Calu3 (cell line): Measurements from ENCODE around the gene RILPL2. TPM values are rescaled to one million over a fixed set of nuclear protein-coding genes. Genes with fewer than 3 reads are reported as not detected.

Experiments used
- BruUV-seq: library from RNA; stranded (reverse); fragments of 400-500 nt; replicated peaks from 2 replicates; lab custom pipeline; 2021; lab: Mats Ljungman, UMichigan
- CTCF ChIA-PET: fragments of 300-600 bp; sonication (Branson Sonifier 250); formaldehyde crosslinking; loops from one replicate; lab custom pipeline; 2022; ENCODE audit warnings: antibody characterized with exemption; lab: Charles Lee
- DNase-seq: peaks from one replicate; pipeline ENCODE4 v3.0.0; 2022
- H3K27ac Mint-ChIP-seq: one replicate; pipeline ENCODE4 v1.8.0; 2022; ENCODE audit warnings: mixed read lengths; ENCODE audit not compliant: unreplicated experiment
- H3K27me3 Mint-ChIP-seq: one replicate; pipeline ENCODE4 v1.8.0; 2022; ENCODE audit warnings: mixed read lengths; ENCODE audit not compliant: unreplicated experiment
- H3K36me3 Mint-ChIP-seq: one replicate; pipeline ENCODE4 v1.8.0; 2022; ENCODE audit warnings: mild to moderate bottlenecking, moderate library complexity, mixed read lengths; ENCODE audit not compliant: insufficient read depth, unreplicated experiment
- H3K4me1 Mint-ChIP-seq: one replicate; pipeline ENCODE4 v1.8.0; 2022; ENCODE audit warnings: mild to moderate bottlenecking, low read depth, mixed read lengths; ENCODE audit not compliant: unreplicated experiment
- H3K4me3 Mint-ChIP-seq: one replicate; pipeline ENCODE4 v1.8.0; 2022; ENCODE audit warnings: mild to moderate bottlenecking, low read depth, moderate library complexity, mixed read lengths; ENCODE audit not compliant: unreplicated experiment
- H3K9me3 Mint-ChIP-seq: one replicate; pipeline ENCODE4 v1.8.0; 2022; ENCODE audit warnings: low read depth, mixed read lengths; ENCODE audit not compliant: unreplicated experiment
- intact Hi-C: fragments of 100-400 bp; cut with micrococcal nuclease; formaldehyde crosslinking; loops from one replicate; pipeline ENCODE4 v1.10.0; 2022; ENCODE audit not compliant: unreplicated experiment
- total RNA-seq: library from RNA; stranded (reverse); gene quantifications from 2 replicates; pipeline ENCODE4 v1.2.3, GENCODE V29; 2022
- TF ChIP-seq, protein P1 (sequence below): fragments of 200-600 bp; IDR thresholded peaks from one replicate; pipeline ENCODE4 v1.8.0; 2022; ENCODE audit warnings: antibody characterized with exemption; ENCODE audit not compliant: unreplicated experiment

The RILPL2 gene
- total RNA-seq, 1 experiment from 2014 or later, result 2.8 TPM

- no peaks in the 10 kb centered on the region for H3K9me3 Mint-ChIP-seq
- H3K4me1 Mint-ChIP-seq, result no peaks in the 10 kb centered on the region
- TF ChIP-seq, protein P1, sequence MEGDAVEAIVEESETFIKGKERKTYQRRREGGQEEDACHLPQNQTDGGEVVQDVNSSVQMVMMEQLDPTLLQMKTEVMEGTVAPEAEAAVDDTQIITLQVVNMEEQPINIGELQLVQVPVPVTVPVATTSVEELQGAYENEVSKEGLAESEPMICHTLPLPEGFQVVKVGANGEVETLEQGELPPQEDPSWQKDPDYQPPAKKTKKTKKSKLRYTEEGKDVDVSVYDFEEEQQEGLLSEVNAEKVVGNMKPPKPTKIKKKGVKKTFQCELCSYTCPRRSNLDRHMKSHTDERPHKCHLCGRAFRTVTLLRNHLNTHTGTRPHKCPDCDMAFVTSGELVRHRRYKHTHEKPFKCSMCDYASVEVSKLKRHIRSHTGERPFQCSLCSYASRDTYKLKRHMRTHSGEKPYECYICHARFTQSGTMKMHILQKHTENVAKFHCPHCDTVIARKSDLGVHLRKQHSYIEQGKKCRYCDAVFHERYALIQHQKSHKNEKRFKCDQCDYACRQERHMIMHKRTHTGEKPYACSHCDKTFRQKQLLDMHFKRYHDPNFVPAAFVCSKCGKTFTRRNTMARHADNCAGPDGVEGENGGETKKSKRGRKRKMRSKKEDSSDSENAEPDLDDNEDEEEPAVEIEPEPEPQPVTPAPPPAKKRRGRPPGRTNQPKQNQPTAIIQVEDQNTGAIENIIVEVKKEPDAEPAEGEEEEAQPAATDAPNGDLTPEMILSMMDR, result no peak
- CTCF ChIA-PET, result interaction anchor here (0.6 kb wide), 1 partner anchor 1527 kb away, joined by 7 read pairs; no protein-coding TSS in a partner anchor
- no peak for DNase-seq
- intact Hi-C loops, result no loop called here
- no peak overlapping the region for H3K27ac Mint-ChIP-seq
- no peaks in the 10 kb centered on the region for H3K27me3 Mint-ChIP-seq
- H3K36me3 Mint-ChIP-seq, result peaks cover 60% of the 10 kb centered on the region
- no TSS peak for BruUV-seq
- no peak overlapping the region for H3K4me3 Mint-ChIP-seq
Measured at GRCh38 chr12:123398177-123398549, 38.3 kb downstream of the RILPL2 start.

DNA sequence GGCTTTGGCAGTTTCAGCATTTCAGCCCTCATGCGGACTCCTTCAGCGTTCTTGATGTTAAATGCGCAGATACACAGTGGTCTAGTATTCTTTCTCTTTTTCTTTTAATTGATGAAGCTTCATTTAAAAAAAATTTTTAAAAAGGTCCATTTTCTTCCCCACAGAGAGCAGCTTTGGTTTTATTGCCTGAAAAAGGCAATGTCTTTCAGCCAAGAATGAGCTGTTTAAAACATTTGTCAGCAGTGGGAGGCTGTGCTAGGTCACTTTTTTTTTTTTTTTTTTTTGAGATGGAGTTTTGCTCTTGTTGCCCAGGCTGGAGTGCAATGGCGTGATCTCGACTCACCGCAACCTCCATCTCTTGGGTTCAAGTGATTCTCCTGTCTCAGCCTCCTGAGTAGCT is 39.1 kb downstream of the RILPL2 start:
- Mint-ChIP-seq H3K27me3 (no peaks in the 10 kb centered on the region), H3K27ac (no peak overlapping the region), H3K4me3 (no peak overlapping the region), H3K9me3 (no peaks in the 10 kb centered on the region), H3K4me1 (no peaks in the 10 kb centered on the region), H3K36me3 (peaks cover 59% of the 10 kb centered on the region)
- intact Hi-C loops, result no loop called here
- BruUV-seq, result no TSS peak
- TF ChIP-seq, protein P1, result no peak
- CTCF ChIA-PET, result interaction anchor here (0.6 kb wide), 1 partner anchor 1528 kb away, joined by 7 read pairs; no protein-coding TSS in a partner anchor
- DNase-seq, result no peak

DNA sequence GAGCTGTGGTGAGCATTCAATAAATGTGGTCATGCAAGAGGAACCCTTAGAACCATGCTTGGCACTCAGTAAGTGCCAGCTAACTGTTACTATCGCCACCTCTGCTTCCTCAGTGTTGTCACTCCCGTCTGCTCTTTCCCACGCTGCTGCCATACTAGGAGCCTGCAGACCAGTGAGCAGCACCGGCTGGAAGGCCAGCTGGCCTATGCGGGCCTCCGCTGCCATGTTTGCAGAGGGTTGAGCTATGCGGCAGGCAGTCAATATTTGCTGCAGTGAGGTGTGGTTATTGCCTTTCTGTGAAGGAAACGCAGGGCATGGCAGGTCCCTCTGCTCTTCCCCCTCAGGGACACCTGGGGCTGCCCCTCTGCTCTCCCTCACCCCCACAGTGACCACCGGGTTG is 39.5 kb downstream of the RILPL2 start:
- H3K27ac Mint-ChIP-seq, result no peak overlapping the region
- H3K4me3 Mint-ChIP-seq, result no peak overlapping the region
- peaks cover 60% of the 10 kb centered on the region for H3K36me3 Mint-ChIP-seq
- H3K9me3 Mint-ChIP-seq, result no peaks in the 10 kb centered on the region
- CTCF ChIA-PET, result no interaction called here
- BruUV-seq, result no TSS peak
- intact Hi-C loops, result no loop called here
- H3K4me1 Mint-ChIP-seq, result no peaks in the 10 kb centered on the region
- TF ChIP-seq, protein P1, result no peak
- DNase-seq, result no peak
- no peaks in the 10 kb centered on the region for H3K27me3 Mint-ChIP-seq

DNA sequence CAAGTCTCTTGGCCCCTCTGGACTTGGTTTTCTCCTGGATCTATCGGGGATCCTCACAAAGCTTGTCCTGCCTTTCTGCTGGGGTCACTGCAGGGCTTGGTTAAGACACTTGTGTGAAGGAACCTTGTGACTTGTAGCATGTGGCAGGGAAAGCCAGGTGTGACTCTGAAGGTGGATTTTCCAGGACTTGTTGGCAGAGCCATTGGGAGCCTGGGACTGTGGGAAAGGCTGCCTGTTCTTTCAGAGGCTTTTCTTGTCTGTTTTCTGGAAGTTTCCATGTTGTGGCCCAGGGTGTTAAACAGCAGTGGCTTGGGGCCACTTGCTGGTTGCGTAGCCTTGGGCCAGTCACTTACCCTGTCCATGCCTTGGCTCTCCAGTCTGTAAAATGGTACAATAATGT is 39.9 kb downstream of the RILPL2 start:
- BruUV-seq, result no TSS peak
- no peaks in the 10 kb centered on the region for H3K27me3 Mint-ChIP-seq
- CTCF ChIA-PET, result no interaction called here
- H3K4me1 Mint-ChIP-seq, result no peaks in the 10 kb centered on the region
- DNase-seq, result no peak
- H3K9me3 Mint-ChIP-seq, result no peaks in the 10 kb centered on the region
- H3K4me3 Mint-ChIP-seq, result no peak overlapping the region
- intact Hi-C loops, result no loop called here
- no peak overlapping the region for H3K27ac Mint-ChIP-seq
- H3K36me3 Mint-ChIP-seq, result peaks cover 64% of the 10 kb centered on the region
- TF ChIP-seq, protein P1, result no peak
